B cell (primary cell): ENCODE results near the gene FAM120B. TPM values are rescaled to one million over a fixed set of nuclear protein-coding genes. Genes with fewer than 3 reads are reported as not detected.

Experiments used
- ATAC-seq: fragments of 200-7000 bp; cut with Tn5 transposase; one replicate; pipeline ENCODE4 v1.10.0; 2021; ENCODE audit warnings: low read depth, mild to moderate bottlenecking, moderate number of reproducible peaks, moderate library complexity
- CTCF ChIA-PET: fragments of 350-600 bp; sonication (Branson Sonifier 250); formaldehyde crosslinking; loops from one replicate; lab custom pipeline; 2021; ENCODE audit warnings: antibody characterized with exemption, inconsistent platforms; lab: Charles Lee
- POLR2A ChIA-PET: fragments of 350-600 bp; sonication (Branson Sonifier 250); formaldehyde crosslinking; loops from one replicate; lab custom pipeline; 2021; ENCODE audit warnings: antibody characterized with exemption; lab: Charles Lee
- DNase-seq: peaks from one replicate; pipeline ENCODE4 v3.0.0; 2013
- H2AFZ ChIP-seq: 2 replicates; pipeline ENCODE4 v1.6.1; 2012; ENCODE audit warnings: mild to moderate bottlenecking, low read depth, low read length; ENCODE audit not compliant: insufficient read depth, poor library complexity, severe bottlenecking
- H3K27ac ChIP-seq, 2 donors: 1 replicate in 1 of 2; 2 replicates in 1 of 2; pipeline ENCODE4 v1.5.1; 2012 to 2013; ENCODE audit warnings: low read length in 2 of 2, mild to moderate bottlenecking in 2 of 2, moderate library complexity in 1 of 2
- H3K27me3 ChIP-seq, 4 experiments: fragments of 200-600 bp in 1 of 4; sonication (generic) in 1 of 4; replicated peaks in 1 of 4; 1 replicate in 2 of 4; 2 replicates in 2 of 4; pipeline versions ENCODE4 v1.6.1 to v1.7.0; 2013 to 2016; ENCODE audit warnings: low read length in 3 of 4, mild to moderate bottlenecking in 2 of 4, mixed read lengths in 1 of 4, moderate library complexity in 1 of 4; ENCODE audit not compliant: insufficient read depth in 4 of 4, control insufficient read depth in 3 of 4; ENCODE audit errors: control extremely low read depth in 1 of 4
- H3K36me3 ChIP-seq, 2 experiments: replicated peaks in 1 of 2; 1 replicate in 1 of 2; 2 replicates in 1 of 2; pipeline versions ENCODE4 v1.6.1 to v1.7.1; 2013; ENCODE audit warnings: low read length in 1 of 2; ENCODE audit not compliant: insufficient read depth in 2 of 2, control insufficient read depth in 1 of 2; ENCODE audit errors: control extremely low read depth in 1 of 2, extremely low read depth in 1 of 2
- H3K4me1 ChIP-seq, 2 donors: fragments of 200-600 bp in 1 of 2; sonication (generic) in 1 of 2; 1 replicate in 1 of 2; 2 replicates in 1 of 2; pipeline versions ENCODE4 v1.5.1 to v1.6.1; 2013 to 2017; ENCODE audit warnings: low read length in 2 of 2; ENCODE audit not compliant: control insufficient read depth in 2 of 2, insufficient read depth in 2 of 2
- H3K4me2 ChIP-seq: replicated peaks from 2 replicates; pipeline ENCODE3; 2012; ENCODE audit warnings: mild to moderate bottlenecking, low read depth, low read length; ENCODE audit not compliant: poor library complexity, severe bottlenecking
- H3K4me3 ChIP-seq, 5 experiments: fragments of 200-600 bp in 1 of 5; sonication (generic) in 1 of 5; 1 replicate in 3 of 5; 2 replicates in 2 of 5; pipeline versions ENCODE4 v1.5.1 to v1.7.0; 2011 to 2016; ENCODE audit warnings: low read length in 4 of 5, mild to moderate bottlenecking in 4 of 5, low read depth in 2 of 5, control low read depth in 1 of 5, moderate library complexity in 1 of 5; ENCODE audit not compliant: insufficient read depth in 1 of 5; ENCODE audit errors: control extremely low read depth in 1 of 5, extremely low read depth in 1 of 5
- H3K79me2 ChIP-seq: fragments of 200-600 bp; sonication (generic); one replicate; pipeline ENCODE4 v1.6.0; 2016; ENCODE audit warnings: low read length; ENCODE audit not compliant: control insufficient read depth, insufficient read depth
- H3K9ac ChIP-seq: fragments of 200-600 bp; sonication (generic); 2 replicates; pipeline ENCODE4 v1.6.1; 2017; ENCODE audit warnings: mild to moderate bottlenecking, low read length, moderate library complexity
- H3K9me3 ChIP-seq, 3 donors: one replicate each; pipeline versions ENCODE4 v1.6.1 to v1.7.1; 2013; ENCODE audit warnings: low read length in 2 of 3; ENCODE audit not compliant: control insufficient read depth in 2 of 3, insufficient read depth in 1 of 3; ENCODE audit errors: control extremely low read depth in 1 of 3
- H4K20me1 ChIP-seq: 2 replicates; pipeline ENCODE4 v1.6.0; 2012; ENCODE audit warnings: mild to moderate bottlenecking, low read length; ENCODE audit not compliant: insufficient read depth, control insufficient read depth, poor library complexity, severe bottlenecking
- H3K27ac Mint-ChIP-seq: one replicate; pipeline ENCODE4 v1.8.0; 2021; ENCODE audit warnings: mixed read lengths
- H3K27me3 Mint-ChIP-seq: one replicate; pipeline ENCODE4 v1.8.0; 2021; ENCODE audit warnings: mixed read lengths
- H3K4me1 Mint-ChIP-seq: one replicate; pipeline ENCODE4 v1.8.0; 2021; ENCODE audit warnings: mixed read lengths
- H3K4me3 Mint-ChIP-seq: one replicate; pipeline ENCODE4 v1.8.0; 2021; ENCODE audit warnings: mixed read lengths
- H3K9me3 Mint-ChIP-seq: one replicate; pipeline ENCODE4 v1.8.0; 2022; ENCODE audit warnings: mixed read lengths; ENCODE audit not compliant: insufficient read depth
- CTCF ChIP-seq: fragments of 200-600 bp; IDR thresholded peaks from one replicate; pipeline ENCODE4 v1.8.0; 2022; ENCODE audit warnings: antibody characterized with exemption, mild to moderate bottlenecking
- EZH2 ChIP-seq: IDR thresholded peaks from 2 replicates; pipeline ENCODE4 v1.6.1; 2012; ENCODE audit warnings: borderline replicate concordance, low read depth, mild to moderate bottlenecking, moderate library complexity, low read length; ENCODE audit not compliant: insufficient read depth, poor library complexity, severe bottlenecking
- WGBS: methylation state at CpG from one replicate; pipeline ENCODE4 v1.1.5; 2013; ENCODE audit warnings: missing lambda C conversion rate; ENCODE audit not compliant: insufficient coverage; 5-methylcytosine and 5-hydroxymethylcytosine counted together
- intact Hi-C: fragments of 100-400 bp; cut with micrococcal nuclease; formaldehyde crosslinking; loops from one replicate; pipeline ENCODE4 v1.10.0; 2022
- polyA plus RNA-seq: library from polyadenylated mRNA; depleted of rRNA; stranded (reverse); fragments of >200 nt; gene quantifications from 2 replicates; pipeline ENCODE4 v1.2.3, GENCODE V29; 2012
- total RNA-seq, 2 donors: library from RNA; stranded (reverse); fragments of 120-200 nt in 1 of 2; gene quantifications; 1 replicate in 1 of 2; 2 replicates in 1 of 2; pipeline versions ENCODE4 v1.2.3 to v1.2.4, GENCODE V29; 2013 to 2022

FAM120B gene
- total and polyA plus RNA-seq, 2 donors (not counting 1 experiment from before 2014, with no cell fraction given): 12.5 to 51.7 TPM

GRCh38 chr6:170358496-170358895 is 51.9 kb downstream of the FAM120B start:
- WGBS: 86% methylated on average over 1 of the region's 6 CpGs
- no peaks in the 10 kb centered on the region for H3K9me3 ChIP-seq

GRCh38 chr6:170360476-170360875 is 53.9 kb downstream of the FAM120B start:
- no peaks in the 10 kb centered on the region for H3K27me3 Mint-ChIP-seq
- ChIA-PET POLR2A (no interaction called here), CTCF (no interaction called here)
- H3K27ac ChIP-seq: no peak overlapping the region
- H3K4me2 ChIP-seq: no peak overlapping the region
- DNase-seq (no peak), ATAC-seq (no peak)
- no peak overlapping the region for H2AFZ ChIP-seq
- TF ChIP-seq CTCF: no peak
- no peak for TF ChIP-seq EZH2
- no peaks in the 10 kb centered on the region for H3K9me3 Mint-ChIP-seq
- peaks cover 18 to 54% of the 10 kb centered on the region in 2 experiments for H3K36me3 ChIP-seq
- H3K9me3 ChIP-seq: no peaks in the 10 kb centered on the region
- H3K27ac Mint-ChIP-seq: no peak overlapping the region
- intact Hi-C loops: no loop called here
- no peak overlapping the region for H3K4me3 Mint-ChIP-seq
- no peaks in the 10 kb centered on the region for H3K27me3 ChIP-seq
- no peaks in the 10 kb centered on the region for H3K79me2 ChIP-seq
- H3K4me1 ChIP-seq: no peaks in the 10 kb centered on the region
- 100% methylated on average over 2 of the region's 5 CpGs for WGBS
- peaks cover 11% of the 10 kb centered on the region for H4K20me1 ChIP-seq
- H3K4me3 ChIP-seq: no peak overlapping the region
- no peaks in the 10 kb centered on the region for H3K4me1 Mint-ChIP-seq
- no peak overlapping the region for H3K9ac ChIP-seq

More at GRCh38 chr6:170358496-170358895, 51.9 kb downstream of the FAM120B start:
- Mint-ChIP-seq H3K27ac (no peak overlapping the region), H3K4me1 (no peaks in the 10 kb centered on the region), H3K4me3 (no peak overlapping the region), H3K9me3 (peaks cover 1% of the 10 kb centered on the region), H3K27me3 (no peaks in the 10 kb centered on the region)
- intact Hi-C loops: no loop called here
- peaks cover 11% of the 10 kb centered on the region for H4K20me1 ChIP-seq
- DNase-seq (no peak), ATAC-seq (no peak)
- no peak overlapping the region for H3K4me2 ChIP-seq
- CTCF ChIA-PET: no interaction called here
- H3K27ac ChIP-seq: no peak overlapping the region
- no peak for TF ChIP-seq CTCF
- no peak for TF ChIP-seq EZH2
- H3K4me3 ChIP-seq: no peak overlapping the region
- peaks cover 16 to 50% of the 10 kb centered on the region in 2 experiments for H3K36me3 ChIP-seq
- H2AFZ ChIP-seq: no peak overlapping the region
- no peak overlapping the region for H3K9ac ChIP-seq
- no peaks in the 10 kb centered on the region for H3K79me2 ChIP-seq
- H3K27me3 ChIP-seq: no peaks in the 10 kb centered on the region
- H3K4me1 ChIP-seq: no peaks in the 10 kb centered on the region
- POLR2A ChIA-PET: no interaction called here
